Choroid plexus epithelial cell (primary cell): ENCODE measurements around the gene PYCR2.

Experiments used
- DNase-seq: peaks from one replicate; pipeline ENCODE4 v3.0.0-alpha.2; 2010; ENCODE audit warnings: low read depth
- H3K4me3 ChIP-seq: 2 replicates; pipeline ENCODE4 v1.5.1; 2011; ENCODE audit warnings: low read depth, mild to moderate bottlenecking, control low read depth, low read length, moderate library complexity
- CTCF ChIP-seq: conservative IDR thresholded peaks from 2 replicates; pipeline ENCODE4 v1.5.1; 2011; ENCODE audit warnings: low read depth, mild to moderate bottlenecking, control low read depth, inconsistent platforms, low read length, moderate library complexity

PYCR2 gene

DNA sequence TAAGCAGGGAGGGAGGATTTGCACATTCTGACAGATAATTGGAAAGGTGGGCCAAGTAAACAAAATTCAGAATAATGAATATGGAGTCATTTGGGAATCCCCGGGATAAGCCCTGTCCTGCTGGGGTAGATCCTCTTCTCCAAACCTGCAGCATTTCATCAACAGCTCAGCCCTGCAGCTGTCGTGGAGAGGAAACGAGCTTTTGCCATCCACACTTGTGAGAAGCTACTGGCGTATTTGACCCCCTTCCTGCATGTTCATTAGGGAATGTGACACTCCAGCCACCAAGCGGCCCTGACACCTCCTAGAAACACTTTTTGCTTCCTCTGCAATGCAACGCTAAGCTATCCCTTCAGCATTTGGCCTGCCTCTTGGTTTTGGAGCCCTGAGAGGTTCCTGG, 25.0 kb upstream of the PYCR2 start:
- no peak for DNase-seq
- H3K4me3 ChIP-seq = no peak overlapping the region
- TF ChIP-seq CTCF = no peak

DNA sequence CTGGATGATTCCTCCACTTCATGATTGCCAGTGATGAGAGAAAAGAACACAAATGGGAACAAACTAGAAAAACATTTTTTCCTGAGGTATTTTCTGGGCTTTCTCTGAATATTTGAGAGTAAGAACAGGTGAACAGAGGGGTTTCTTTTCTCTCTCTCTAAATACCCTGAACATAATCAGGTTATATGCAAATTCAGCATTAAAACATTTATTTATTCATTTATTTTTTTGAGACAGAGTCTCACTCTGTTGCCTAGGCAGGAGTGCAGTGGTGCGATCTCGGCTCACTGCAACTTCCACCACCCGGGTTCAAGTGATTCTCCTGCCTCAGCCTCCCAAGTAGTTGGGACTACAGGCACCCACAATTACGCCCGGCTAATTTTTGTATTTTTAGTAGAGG, 22.8 kb upstream of the PYCR2 start:
- TF ChIP-seq CTCF = no peak
- no peak overlapping the region for H3K4me3 ChIP-seq
- DNase-seq = no peak

- no peak for TF ChIP-seq CTCF
- DNase-seq = no peak
- H3K4me3 ChIP-seq = no peak overlapping the region
Measured at GRCh38 chr1:225946082-225946620, 22.1 kb upstream of the PYCR2 start.

DNA sequence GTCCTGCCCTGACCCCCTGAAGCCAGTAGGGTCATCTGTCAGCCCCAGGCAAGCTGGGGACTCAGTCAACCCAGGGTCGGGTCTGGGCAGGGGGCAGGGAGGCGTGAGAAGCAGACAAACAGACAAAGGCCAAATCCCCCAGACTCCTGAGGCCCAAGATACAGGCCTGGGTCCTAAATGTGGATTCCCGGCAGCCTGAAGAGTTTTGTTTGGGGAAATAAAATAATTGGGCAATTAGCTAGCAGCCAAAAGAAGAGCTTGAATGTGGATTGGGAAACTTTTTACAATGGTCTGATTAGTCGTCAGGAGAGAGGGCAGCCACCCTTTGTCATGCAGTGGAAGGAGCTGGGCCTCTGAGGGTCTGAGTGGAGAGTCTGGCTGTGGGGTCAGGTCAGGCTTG, 21.5 kb upstream of the PYCR2 start:
- H3K4me3 ChIP-seq = no peak overlapping the region
- DNase-seq = no peak
- TF ChIP-seq CTCF = no peak

DNA sequence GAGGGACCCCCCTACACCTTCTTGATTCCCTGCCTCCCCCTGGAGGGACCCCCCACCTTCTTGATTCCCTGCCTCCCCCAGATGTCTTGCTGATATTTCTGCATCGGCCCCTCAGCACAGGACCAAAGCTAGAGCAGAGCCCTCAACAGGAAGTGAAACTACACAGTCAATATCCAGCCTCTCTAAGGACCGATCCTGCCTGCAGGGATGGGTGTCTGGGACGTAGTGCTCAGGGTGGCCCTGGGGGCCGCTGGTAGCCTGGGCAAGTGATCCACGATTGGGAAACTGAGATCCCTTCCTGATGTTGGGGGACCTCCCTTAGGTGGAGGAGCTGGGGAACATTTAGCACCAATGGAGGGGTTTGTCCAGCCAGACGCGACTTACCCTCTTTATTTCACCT, 20.9 kb upstream of the PYCR2 start:
- TF ChIP-seq CTCF = no peak
- DNase-seq = no peak
- H3K4me3 ChIP-seq = no peak overlapping the region

DNA sequence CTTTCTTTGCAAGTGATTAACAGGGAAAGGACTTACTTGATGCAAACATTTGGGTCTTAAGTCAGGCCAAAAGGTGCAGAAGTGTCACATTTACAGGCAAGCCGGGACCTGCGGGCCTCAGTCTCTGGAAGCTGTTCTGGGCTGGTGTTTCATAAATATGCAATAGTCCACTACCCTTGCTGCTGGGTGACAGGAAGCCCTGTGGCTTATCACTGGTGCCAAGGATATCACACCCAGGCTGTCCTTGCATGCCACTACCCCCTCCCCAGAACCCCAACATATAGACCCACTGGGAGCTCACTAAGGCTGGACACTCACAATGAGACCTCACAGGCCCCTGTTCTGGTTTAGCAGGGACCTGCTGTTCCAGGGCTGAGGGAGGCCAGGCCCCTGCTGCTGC, 20.3 kb upstream of the PYCR2 start:
- no peak for TF ChIP-seq CTCF
- no peak overlapping the region for H3K4me3 ChIP-seq

GRCh38 chr1:225943582-225943981, 19.5 kb upstream of the PYCR2 start:
- DNase-seq = no peak
- TF ChIP-seq CTCF = no peak
- H3K4me3 ChIP-seq = no peak overlapping the region

More for the DNA sequence above, 20.3 kb upstream of the PYCR2 start:
- DNase-seq = no peak
